HG03520 (cell line): Measurements from ENCODE around the gene SLC25A41.
A peak's percentile ranks its signal among the peaks of the same experiment; 100 is the strongest.

Experiments used
- ATAC-seq: cut with Tn5 transposase; IDR thresholded peaks from one replicate; pipeline ENCODE4 v1.9.1; 2021; ENCODE audit warnings: mild to moderate bottlenecking, moderate library complexity; ENCODE audit not compliant: unreplicated experiment

SLC25A41 gene

GRCh38 chr19:6460099-6460884 lies 26.7 kb upstream of the SLC25A41 start:
- ATAC-seq = peak; percentile 61

GRCh38 chr19:6459262-6460098 lies 25.9 kb upstream of the SLC25A41 start, which contains the start of gene SLC25A23:
Gene SLC25A23 (minus strand): TSS chr19:6459792. CDS start chr19:6459628, 164 bp downstream.
- peak; percentile 10 for ATAC-seq

GRCh38 chr19:6458695-6459261 lies 25.2 kb upstream of the SLC25A41 start:
- ATAC-seq = no peak

GRCh38 chr19:6457958-6458694 lies 24.6 kb upstream of the SLC25A41 start:
- no peak for ATAC-seq

GRCh38 chr19:6455924-6456323 lies 22.4 kb upstream of the SLC25A41 start:
- ATAC-seq = no peak

- no peak for ATAC-seq
These were observed 20.5 kb upstream of the SLC25A41 start for GRCh38 chr19:6453951-6454565.

GRCh38 chr19:6452899-6453298 lies 19.3 kb upstream of the SLC25A41 start:
- ATAC-seq = no peak

GRCh38 chr19:6452223-6452614 lies 18.7 kb upstream of the SLC25A41 start:
- no peak for ATAC-seq

- no peak for ATAC-seq
These were observed 18.1 kb upstream of the SLC25A41 start for GRCh38 chr19:6451583-6452222.

- no peak for ATAC-seq
These were observed 16.6 kb upstream of the SLC25A41 start for GRCh38 chr19:6450166-6450565.

- no peak for ATAC-seq
These were observed 14.5 kb upstream of the SLC25A41 start for GRCh38 chr19:6448045-6448444.

GRCh38 chr19:6446452-6446851 lies 12.9 kb upstream of the SLC25A41 start:
- ATAC-seq = no peak

- ATAC-seq = no peak
These were observed 10.4 kb upstream of the SLC25A41 start for GRCh38 chr19:6443986-6444385.

GRCh38 chr19:6442087-6442688 lies 8.6 kb upstream of the SLC25A41 start:
- no peak for ATAC-seq

- no peak for ATAC-seq
These were observed 7.3 kb upstream of the SLC25A41 start for GRCh38 chr19:6440905-6441304.

GRCh38 chr19:6439743-6440142 lies 6.2 kb upstream of the SLC25A41 start:
- no peak for ATAC-seq

GRCh38 chr19:6433165-6433564 lies 398 bp downstream of the SLC25A41 start:
- ATAC-seq = no peak

GRCh38 chr19:6431891-6432290 lies 1.7 kb downstream of the SLC25A41 start:
- ATAC-seq = no peak

- no peak for ATAC-seq
These were observed 3.9 kb downstream of the SLC25A41 start for GRCh38 chr19:6429419-6430221.
